Activated T-cell treated with anti-CD3 and anti-CD28 coated beads, Interleukin-2, amount 50 U/mL, for 72 hours (primary cell): ENCODE measurements around the gene ARHGAP10. TPM values are rescaled to one million over a fixed set of nuclear protein-coding genes. Genes with fewer than 3 reads are reported as not detected.

Experiments used
- ATAC-seq, 2 donors: fragments of 150-1000 bp; cut with Tn5 transposase; replicated peaks in 1 of 2; 2 replicates each; pipeline ENCODE4 v1.10.0; 2021; ENCODE audit warnings: moderate library complexity in 2 of 2, mild to moderate bottlenecking in 1 of 2
- DNase-seq, 2 donors: peaks; one replicate each; pipeline ENCODE4 v3.0.0; 2021 to 2022; ENCODE audit warnings: mixed read lengths in 1 of 2
- H3K27ac Mint-ChIP-seq: one replicate; pipeline ENCODE4 v1.8.0; 2022; ENCODE audit warnings: mild to moderate bottlenecking, moderate library complexity, mixed read lengths
- H3K27me3 Mint-ChIP-seq: one replicate; pipeline ENCODE4 v1.8.0; 2022; ENCODE audit warnings: low read depth, mixed read lengths
- H3K36me3 Mint-ChIP-seq, 2 donors: one replicate each; pipeline ENCODE4 v1.8.0; 2022; ENCODE audit warnings: mixed read lengths in 2 of 2, mild to moderate bottlenecking in 1 of 2; ENCODE audit not compliant: insufficient read depth in 2 of 2
- H3K4me1 Mint-ChIP-seq: one replicate; pipeline ENCODE4 v1.8.0; 2022; ENCODE audit warnings: low read depth, mixed read lengths
- H3K4me3 Mint-ChIP-seq, 2 donors: one replicate each; pipeline ENCODE4 v1.8.0; 2022; ENCODE audit warnings: mild to moderate bottlenecking in 2 of 2, mixed read lengths in 2 of 2, moderate library complexity in 2 of 2
- H3K9me3 Mint-ChIP-seq, 2 donors: one replicate each; pipeline ENCODE4 v1.8.0; 2022; ENCODE audit warnings: mixed read lengths in 2 of 2
- total RNA-seq, 2 donors: library from RNA; stranded (reverse); gene quantifications; one replicate each; pipeline ENCODE4 v1.2.3, GENCODE V29; 2022

The ARHGAP10 gene
- total RNA-seq, 2 donors from 2014 or later: 9.3 to 12.4 TPM

- peaks cover 13% of the 10 kb centered on the region for H3K27me3 Mint-ChIP-seq
- ATAC-seq: no peak
- no peaks in the 10 kb centered on the region for H3K36me3 Mint-ChIP-seq
- DNase-seq: no peak
- H3K4me3 Mint-ChIP-seq: no peak overlapping the region
- no peak overlapping the region for H3K27ac Mint-ChIP-seq
- peaks cover 13% of the 10 kb centered on the region for H3K4me1 Mint-ChIP-seq
- peaks cover 0 to 1% of the 10 kb centered on the region in 2 donors for H3K9me3 Mint-ChIP-seq
Observed at GRCh38 chr4:147714575-147715401, 17.1 kb upstream of the ARHGAP10 start.

DNA sequence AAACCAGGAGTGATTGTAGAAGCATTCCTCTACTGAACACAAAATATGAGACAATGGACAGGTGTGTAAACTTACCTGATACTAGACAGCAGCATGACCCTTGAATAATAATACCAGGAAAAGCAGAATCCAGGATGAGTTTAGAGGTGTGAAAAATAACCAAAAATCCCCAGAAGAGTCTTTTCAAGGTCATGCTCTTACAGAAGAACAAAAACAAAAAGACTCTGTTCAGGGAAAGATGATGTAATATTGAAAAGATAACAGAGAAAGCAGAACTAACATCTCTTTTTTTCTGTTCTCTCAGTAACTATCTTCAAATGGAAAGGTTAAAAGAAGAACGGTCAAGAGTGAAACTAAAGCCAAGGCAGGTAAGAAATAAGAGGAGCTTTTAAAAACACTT, 14.0 kb upstream of the ARHGAP10 start:
- peak overlapping the region in 1 of 2 donors; percentile 84 for H3K4me3 Mint-ChIP-seq

DNA sequence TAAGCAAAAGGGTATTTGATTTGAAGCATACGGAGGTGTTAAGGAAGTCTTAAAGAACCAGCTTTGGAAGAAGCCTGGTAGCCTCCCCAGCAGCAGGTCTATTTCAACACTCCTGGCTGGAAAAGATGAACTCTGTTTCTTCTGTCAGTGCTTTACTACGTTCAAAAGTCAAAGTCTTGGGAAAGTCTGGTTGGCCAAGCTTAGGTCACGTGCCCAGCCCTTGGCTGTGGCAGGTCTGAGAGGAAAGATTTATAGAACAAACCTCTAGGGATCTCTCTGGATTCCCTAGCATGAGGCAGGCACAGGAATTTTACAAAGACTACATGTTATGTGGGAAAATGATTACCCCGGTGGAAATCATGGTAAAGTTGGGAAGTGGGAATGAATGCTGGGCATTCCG, 8.6 kb upstream of the ARHGAP10 start:
- H3K36me3 Mint-ChIP-seq: no peaks in the 10 kb centered on the region
- no peak for ATAC-seq
- no peak for DNase-seq
- no peaks in the 10 kb centered on the region for H3K9me3 Mint-ChIP-seq
- no peaks in the 10 kb centered on the region for H3K4me1 Mint-ChIP-seq
- peaks cover 21% of the 10 kb centered on the region for H3K27me3 Mint-ChIP-seq
- no peak overlapping the region for H3K27ac Mint-ChIP-seq
- no peak overlapping the region for H3K4me3 Mint-ChIP-seq

More for the DNA sequence above, 14.0 kb upstream of the ARHGAP10 start:
- peak overlapping the region; percentile 68 for H3K27ac Mint-ChIP-seq
- H3K4me1 Mint-ChIP-seq: peaks cover 13% of the 10 kb centered on the region
- no peak for ATAC-seq
- H3K9me3 Mint-ChIP-seq: peaks cover 0 to 1% of the 10 kb centered on the region in 2 donors
- peaks cover 18% of the 10 kb centered on the region for H3K27me3 Mint-ChIP-seq
- no peaks in the 10 kb centered on the region for H3K36me3 Mint-ChIP-seq
- DNase-seq: no peak

GRCh38 chr4:147724468-147725201, 7.3 kb upstream of the ARHGAP10 start:
- no peak overlapping the region for H3K4me3 Mint-ChIP-seq
- no peaks in the 10 kb centered on the region for H3K36me3 Mint-ChIP-seq
- no peak overlapping the region for H3K27ac Mint-ChIP-seq

DNA sequence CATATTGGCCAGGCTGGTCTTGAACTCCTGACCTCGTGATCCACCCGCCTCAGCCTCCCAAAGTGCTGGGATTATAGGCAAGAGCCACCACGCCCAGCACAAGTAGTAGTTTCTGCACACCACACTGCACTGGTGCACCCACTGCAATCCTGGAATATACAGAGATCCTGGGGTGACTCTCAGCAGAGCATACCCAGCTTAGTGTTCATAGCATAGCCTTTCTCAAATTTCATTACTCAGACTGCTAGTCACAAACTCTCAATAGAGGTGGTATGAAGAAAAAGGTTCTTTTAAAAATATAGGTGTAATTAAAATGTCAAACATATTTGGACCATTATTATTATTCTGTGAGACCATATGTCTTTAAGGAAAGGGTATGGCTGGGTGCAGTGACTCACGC, 6.2 kb upstream of the ARHGAP10 start:
- Mint-ChIP-seq H3K4me3 (no peak overlapping the region), H3K27me3 (peaks cover 23% of the 10 kb centered on the region), H3K4me1 (peaks cover 6% of the 10 kb centered on the region), H3K9me3 (no peaks in the 10 kb centered on the region), H3K36me3 (no peaks in the 10 kb centered on the region), H3K27ac (no peak overlapping the region)
- ATAC-seq: no peak
- no peak for DNase-seq

More at GRCh38 chr4:147724468-147725201, 7.3 kb upstream of the ARHGAP10 start:
- Mint-ChIP-seq H3K9me3 (no peaks in the 10 kb centered on the region), H3K27me3 (peaks cover 29% of the 10 kb centered on the region), H3K4me1 (peaks cover 6% of the 10 kb centered on the region)
- DNase-seq: no peak
- no peak for ATAC-seq

GRCh38 chr4:147727476-147728028, 4.3 kb upstream of the ARHGAP10 start:
- H3K4me3 Mint-ChIP-seq: no peak overlapping the region
- H3K36me3 Mint-ChIP-seq: peaks cover 0 to 1% of the 10 kb centered on the region in 2 donors
- ATAC-seq (no peak), DNase-seq (no peak)
- H3K9me3 Mint-ChIP-seq: no peaks in the 10 kb centered on the region
- H3K27ac Mint-ChIP-seq: no peak overlapping the region
- peaks cover 23% of the 10 kb centered on the region for H3K27me3 Mint-ChIP-seq
- peaks cover 13% of the 10 kb centered on the region for H3K4me1 Mint-ChIP-seq

DNA sequence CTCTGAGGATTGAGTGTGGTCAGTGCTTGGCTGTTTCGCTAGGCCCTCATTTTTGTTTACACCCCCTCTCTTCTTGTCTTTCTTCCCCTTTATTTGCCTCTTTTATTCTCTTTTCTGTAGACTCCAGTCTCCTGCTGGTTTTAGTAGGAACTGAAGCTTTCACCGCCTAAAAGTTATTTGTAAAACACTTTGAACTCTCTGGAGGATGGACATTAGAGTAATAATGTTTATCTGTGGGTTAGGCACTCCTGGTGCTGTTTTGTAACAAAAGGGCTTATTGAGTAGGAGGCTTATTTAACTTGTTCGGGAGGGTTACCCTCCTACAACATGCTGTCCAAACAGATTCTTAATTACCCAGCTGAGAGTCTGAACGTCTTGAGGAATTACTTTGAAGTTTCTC, 1.6 kb upstream of the ARHGAP10 start:
- no peak overlapping the region for H3K4me3 Mint-ChIP-seq
- no peak overlapping the region for H3K27ac Mint-ChIP-seq
- peaks cover 3 to 4% of the 10 kb centered on the region in 2 donors for H3K36me3 Mint-ChIP-seq
- H3K27me3 Mint-ChIP-seq: peaks cover 38% of the 10 kb centered on the region
- no peak for ATAC-seq
- no peaks in the 10 kb centered on the region for H3K9me3 Mint-ChIP-seq
- no peak for DNase-seq
- H3K4me1 Mint-ChIP-seq: peaks cover 38% of the 10 kb centered on the region

GRCh38 chr4:147732518-147733235, 789 bp downstream of the ARHGAP10 start:
- Mint-ChIP-seq H3K9me3 (no peaks in the 10 kb centered on the region), H3K27ac (peak overlapping the region; percentile 77), H3K36me3 (peaks cover 3 to 4% of the 10 kb centered on the region in 2 donors), H3K27me3 (peaks cover 37% of the 10 kb centered on the region), H3K4me3 (peak overlapping the region; percentile 95 to 98), H3K4me1 (peaks cover 54% of the 10 kb centered on the region)
- DNase-seq (peak; percentile 35 to 39), ATAC-seq (peak; percentile 31 to 47)

- ATAC-seq: no peak
- Mint-ChIP-seq H3K36me3 (peaks cover 3 to 4% of the 10 kb centered on the region in 2 donors), H3K9me3 (no peaks in the 10 kb centered on the region), H3K4me3 (peak overlapping the region; percentile 95 to 98), H3K27me3 (peaks cover 25% of the 10 kb centered on the region), H3K4me1 (peaks cover 52% of the 10 kb centered on the region), H3K27ac (no peak overlapping the region)
- DNase-seq: no peak
Observed at GRCh38 chr4:147733716-147734344, 1.9 kb downstream of the ARHGAP10 start.

DNA sequence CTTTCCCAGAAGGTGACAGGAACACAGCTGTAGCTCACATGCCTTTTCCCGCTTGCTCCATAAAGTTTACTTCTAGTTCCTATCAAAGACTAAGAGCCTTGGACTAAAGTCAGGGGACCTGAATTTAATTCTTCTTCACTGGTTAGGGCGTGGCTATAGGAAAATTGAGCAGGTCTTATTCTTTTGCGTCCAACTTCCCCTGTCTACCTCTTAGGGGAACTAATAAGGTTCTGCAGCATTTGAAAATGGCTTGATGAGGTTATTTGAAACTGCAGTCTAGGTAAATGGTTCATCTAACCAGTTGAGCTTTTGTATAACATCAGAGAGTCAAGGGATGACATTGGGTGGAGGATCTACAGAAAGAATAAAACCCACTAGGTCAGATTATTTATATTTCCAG, 2.6 kb downstream of the ARHGAP10 start:
- Mint-ChIP-seq H3K9me3 (no peaks in the 10 kb centered on the region), H3K4me1 (peaks cover 48% of the 10 kb centered on the region), H3K4me3 (peak overlapping the region in 1 of 2 donors; percentile 98), H3K36me3 (peaks cover 3 to 4% of the 10 kb centered on the region in 2 donors), H3K27ac (no peak overlapping the region), H3K27me3 (peaks cover 22% of the 10 kb centered on the region)
- DNase-seq (no peak), ATAC-seq (no peak)

GRCh38 chr4:147735413-147736301, 3.8 kb downstream of the ARHGAP10 start:
- peaks cover 22% of the 10 kb centered on the region for H3K27me3 Mint-ChIP-seq
- H3K36me3 Mint-ChIP-seq: peaks cover 3 to 4% of the 10 kb centered on the region in 2 donors
- no peak for ATAC-seq
- peaks cover 48% of the 10 kb centered on the region for H3K4me1 Mint-ChIP-seq
- H3K9me3 Mint-ChIP-seq: no peaks in the 10 kb centered on the region
- peak overlapping the region; percentile 64 for H3K27ac Mint-ChIP-seq
- DNase-seq: no peak
- H3K4me3 Mint-ChIP-seq: peak overlapping the region; percentile 8 to 31
